Hepatocyte (in vitro differentiated cells): ENCODE data around the gene VSTM2L. TPM values are rescaled to one million over a fixed set of nuclear protein-coding genes. Genes with fewer than 3 reads are reported as not detected.
"Not testable (repeated sequence)": the region's sequence is repeated elsewhere in the genome, so short reads cannot be mapped to it uniquely, and the experiment has no call there.

Experiments
- DNase-seq: peaks from one replicate; pipeline ENCODE4 v3.0.0-alpha.2; 2016; ENCODE audit warnings: low spot score
- H2AFZ ChIP-seq: fragments of 200-600 bp; sonication (generic); 2 replicates; pipeline ENCODE4 v1.6.0; 2016; ENCODE audit warnings: antibody characterized with exemption, mild to moderate bottlenecking
- H3K27ac ChIP-seq: fragments of 200-600 bp; sonication (generic); 2 replicates; pipeline ENCODE4 v1.5.1; 2016; ENCODE audit warnings: mild to moderate bottlenecking
- H3K27me3 ChIP-seq: fragments of 200-600 bp; sonication (generic); 2 replicates; pipeline ENCODE4 v1.6.1; 2016
- H3K36me3 ChIP-seq: fragments of 200-600 bp; sonication (generic); replicated peaks from 2 replicates; pipeline ENCODE4 v1.5.1; 2016; ENCODE audit warnings: low read depth; ENCODE audit not compliant: insufficient read depth
- H3K4me1 ChIP-seq: fragments of 200-600 bp; sonication (generic); 2 replicates; pipeline ENCODE4 v1.5.1; 2016; ENCODE audit warnings: mild to moderate bottlenecking, moderate library complexity; ENCODE audit not compliant: insufficient read depth
- H3K4me2 ChIP-seq: fragments of 200-600 bp; sonication (generic); 2 replicates; pipeline ENCODE4 v1.6.0; 2016
- H3K4me3 ChIP-seq: fragments of 200-600 bp; sonication (generic); 2 replicates; pipeline ENCODE4 v1.5.1; 2016; ENCODE audit warnings: mild to moderate bottlenecking
- H3K79me2 ChIP-seq: fragments of 200-600 bp; sonication (generic); 2 replicates; pipeline ENCODE4 v1.6.0; 2017; ENCODE audit warnings: mild to moderate bottlenecking
- H3K9me2 ChIP-seq: fragments of 200-600 bp; sonication (generic); replicated peaks from 2 replicates; pipeline ENCODE4 v1.6.0; 2017; ENCODE audit warnings: mild to moderate bottlenecking; ENCODE audit not compliant: insufficient read depth
- H3K9me3 ChIP-seq: fragments of 200-600 bp; sonication (generic); 2 replicates; pipeline ENCODE4 v1.5.1; 2016; ENCODE audit warnings: low read depth, mild to moderate bottlenecking
- H4K20me1 ChIP-seq: fragments of 200-600 bp; sonication (generic); 2 replicates; pipeline ENCODE4 v1.6.0; 2016; ENCODE audit warnings: mild to moderate bottlenecking; ENCODE audit not compliant: insufficient read depth, poor library complexity, severe bottlenecking
- CTCF ChIP-seq: fragments of 200-600 bp; sonication (generic); IDR thresholded peaks from 2 replicates; pipeline ENCODE4 v1.5.1; 2016; ENCODE audit warnings: antibody characterized with exemption, mild to moderate bottlenecking; ENCODE audit not compliant: poor library complexity
- EZH2 ChIP-seq: fragments of 200-600 bp; sonication (generic); IDR thresholded peaks from 2 replicates; pipeline ENCODE4 v1.6.1; 2016; ENCODE audit warnings: antibody characterized with exemption, mild to moderate bottlenecking, borderline replicate concordance
- EZH2phosphoT487 ChIP-seq: fragments of 200-600 bp; sonication (generic); IDR thresholded peaks from one replicate; pipeline ENCODE4 v1.6.1; 2018; ENCODE audit warnings: antibody characterized with exemption, mild to moderate bottlenecking, low read depth, moderate library complexity; ENCODE audit not compliant: unreplicated experiment, severe bottlenecking
- WGBS: methylation state at CpG from one replicate; pipeline ENCODE4 v1.1.6; 2016; ENCODE audit warnings: low lambda C conversion rate; ENCODE audit errors: missing lambda C conversion rate; 5-methylcytosine and 5-hydroxymethylcytosine counted together
- polyA plus RNA-seq: library from polyadenylated mRNA; unstranded; fragments of >200 nt; fragmentation: Nextera tagmentation; extraction: Ambion mirVana; gene quantifications from 2 replicates; pipeline ENCODE4 v1.2.1, GENCODE V29; 2016
- total RNA-seq: library from RNA; depleted of rRNA; stranded (reverse); fragments of >200 nt; gene quantifications from 2 replicates; pipeline ENCODE4 v1.2.3, GENCODE V29; 2014

Gene VSTM2L
- total RNA-seq (3.6 and 3.7 TPM in 2 replicates), polyA plus RNA-seq (2.5 and 3.0 TPM in 2 replicates)

- H2AFZ ChIP-seq = no peak within 1 kb of the TSS
These were observed at the start of gene VSTM2L for GRCh38 chr20:37902504-37903313. Gene VSTM2L, plus strand, starts transcription at chr20:37903127. Its CDS starts 224 bp downstream, at chr20:37903351.

GRCh38 chr20:37853823-37854375 lies 49.0 kb upstream of the VSTM2L start:
- Histone ChIP-seq H2AFZ (no peak overlapping the region), H3K27ac (no peak overlapping the region), H3K27me3 (no peaks in the 10 kb centered on the region), H3K4me3 (no peak overlapping the region), H3K9me3 (no peaks in the 10 kb centered on the region), H4K20me1 (no peaks in the 10 kb centered on the region), H3K4me1 (no peaks in the 10 kb centered on the region), H3K4me2 (no peak overlapping the region), H3K79me2 (no peaks in the 10 kb centered on the region), H3K36me3 (peaks cover 6% of the 10 kb centered on the region), H3K9me2 (no peaks in the 10 kb centered on the region)
- WGBS = 98% methylated on average over 2 of the region's 2 CpGs
- TF ChIP-seq CTCF (no peak), EZH2phosphoT487 (no peak), EZH2 (no peak)
- no peak for DNase-seq

More at GRCh38 chr20:37902504-37903313, at the start of gene VSTM2L:
- Histone ChIP-seq H3K4me3 (peak within 1 kb of the TSS; percentile 36), H3K79me2 (no peaks in the 10 kb centered on the region), H3K9me2 (no peaks in the 10 kb centered on the region), H3K9me3 (no peaks in the 10 kb centered on the region), H3K27ac (no peak within 1 kb of the TSS), H3K4me2 (peak within 1 kb of the TSS; percentile 89), H4K20me1 (no peaks in the 10 kb centered on the region), H3K36me3 (no peaks in the 10 kb centered on the region), H3K4me1 (peaks cover 5% of the 10 kb centered on the region), H3K27me3 (peaks cover 59% of the 10 kb centered on the region)
- DNase-seq = peak; percentile 65
- 22% methylated on average over 22 of the region's 71 CpGs for WGBS
- TF ChIP-seq EZH2phosphoT487 (no peak), EZH2 (no peak), CTCF (no peak)

- WGBS = 98% methylated on average over 5 of the region's 5 CpGs
- not testable (repeated sequence) for DNase-seq
These were observed 46.9 kb upstream of the VSTM2L start for GRCh38 chr20:37856034-37856433.

GRCh38 chr20:37856932-37857660 lies 45.8 kb upstream of the VSTM2L start:
- Histone ChIP-seq H3K79me2 (no peaks in the 10 kb centered on the region), H3K4me2 (no peak overlapping the region), H2AFZ (no peak overlapping the region), H3K4me3 (no peak overlapping the region), H4K20me1 (no peaks in the 10 kb centered on the region), H3K4me1 (no peaks in the 10 kb centered on the region), H3K27me3 (no peaks in the 10 kb centered on the region), H3K27ac (no peak overlapping the region), H3K36me3 (peaks cover 6% of the 10 kb centered on the region), H3K9me2 (no peaks in the 10 kb centered on the region), H3K9me3 (no peaks in the 10 kb centered on the region)
- TF ChIP-seq CTCF (no peak), EZH2phosphoT487 (no peak), EZH2 (no peak)
- DNase-seq = no peak
- WGBS = 81% methylated on average over 10 of the region's 10 CpGs

More at GRCh38 chr20:37856034-37856433, 46.9 kb upstream of the VSTM2L start:
- H3K4me2 ChIP-seq, H3K9me3 ChIP-seq, H3K36me3 ChIP-seq, H3K27me3 ChIP-seq, H3K27ac ChIP-seq, H2AFZ ChIP-seq, H3K9me2 ChIP-seq, H3K79me2 ChIP-seq, H3K4me1 ChIP-seq, H4K20me1 ChIP-seq, H3K4me3 ChIP-seq: not testable (repeated sequence)
